ENCODE data around the gene MCF2. TPM values are rescaled to one million over a fixed set of nuclear protein-coding genes. Genes with fewer than 3 reads are reported as not detected.
A peak's percentile ranks its signal among the peaks of the same experiment; 100 is the strongest.

The MCF2 gene
- total RNA-seq, 1 experiment from 2014 or later, result 0.39 TPM

GRCh38 chrX:139692908-139693307 lies 15.1 kb downstream of the MCF2 start:
- WGBS (ENCODE audit: extremely low coverage, insufficient read length, low lambda C conversion rate), result no CpG with 5 or more reads among the region's 8 CpGs

More at GRCh38 chrX:139692908-139693307, 15.1 kb downstream of the MCF2 start:
- Histone ChIP-seq H3K9ac (ENCODE audit: extremely low read depth, insufficient read length, low read length) (no peak overlapping the region), H3K18ac (ENCODE audit: insufficient read length, low read depth, low read length) (no peak overlapping the region), H3K4me1 (ENCODE audit: insufficient read depth, low read length) (no peaks in the 10 kb centered on the region; the same call in 1 of the 2 replicates), H4K91ac (ENCODE audit: insufficient read length, low read depth, low read length) (no peak overlapping the region), H3K23me2 (ENCODE audit: insufficient read length, low read depth, low read length, poor library complexity, severe bottlenecking) (no peaks in the 10 kb centered on the region), H3T11ph (ENCODE audit: low read length) (no peak overlapping the region), H2BK5ac (ENCODE audit: insufficient read length, low read length) (no peak overlapping the region), H2BK15ac (ENCODE audit: low read depth, low read length) (no peak overlapping the region), H3K23ac (ENCODE audit: insufficient read length, low read depth, low read length) (no peak overlapping the region), H2BK120ac (ENCODE audit: low read depth, low read length, poor library complexity, severe bottlenecking) (no peak overlapping the region), H3K79me2 (ENCODE audit: insufficient read depth, low read length) (no peaks in the 10 kb centered on the region), H3K4me2 (ENCODE audit: insufficient read depth, insufficient read length, low read length) (no peak overlapping the region), H3K79me1 (ENCODE audit: insufficient read depth, low read depth, low read length, poor library complexity, severe bottlenecking) (no peaks in the 10 kb centered on the region), H2AFZ (ENCODE audit: low read length) (no peak overlapping the region), H3K56ac (ENCODE audit: insufficient read length, low read depth, low read length) (no peak overlapping the region), H3K14ac (ENCODE audit: insufficient read depth, low read length) (no peak overlapping the region), H3K4ac (ENCODE audit: low read depth, low read length) (no peak overlapping the region), H2BK20ac (ENCODE audit: low read depth, low read length, poor library complexity, severe bottlenecking) (no peak overlapping the region), H4K5ac (ENCODE audit: insufficient read length, low read depth, low read length) (no peak overlapping the region), H4K20me1 (ENCODE audit: control insufficient read depth, insufficient read depth, insufficient read length) (no peaks in the 10 kb centered on the region), H3K27me3 (ENCODE audit: insufficient read depth, low read length) (no peaks in the 10 kb centered on the region; the same call in 1 of the 2 replicates), H2BK12ac (ENCODE audit: insufficient read length, low read depth, low read length) (no peak overlapping the region), H3K9me3 (ENCODE audit: control insufficient read depth, low read depth, low read length) (no peaks in the 10 kb centered on the region), H4K8ac (replicated peaks; ENCODE audit: insufficient read length, low read depth, low read length) (no peak overlapping the region), H2AK5ac (ENCODE audit: insufficient read length, low read length) (no peak overlapping the region), H3K27ac (ENCODE audit: insufficient read length, low read depth, low read length) (no peak overlapping the region)
- Mint-ChIP-seq H3K27me3 (ENCODE audit: low read depth) (peaks cover 37% of the 10 kb centered on the region), H3K4me3 (peak overlapping the region; percentile 49 to 59; a peak in 3 of 5 replicates), H3K4me1 (peaks cover 7 to 13% of the 10 kb centered on the region in 2 experiments), H3K9me3 (peaks cover 0 to 34% of the 10 kb centered on the region in 2 experiments; a peak in 2 of 5 replicates), H3K27ac (peak overlapping the region in 1 of 3 experiments; percentile 6; a peak in 1 of 7 replicates), H3K36me3 (ENCODE audit: insufficient read depth in 1 of 3, low read depth in 3 of 3) (no peaks in the 10 kb centered on the region)
- DNase-seq, result peak; percentile 25
- TF ChIP-seq, protein P1, sequence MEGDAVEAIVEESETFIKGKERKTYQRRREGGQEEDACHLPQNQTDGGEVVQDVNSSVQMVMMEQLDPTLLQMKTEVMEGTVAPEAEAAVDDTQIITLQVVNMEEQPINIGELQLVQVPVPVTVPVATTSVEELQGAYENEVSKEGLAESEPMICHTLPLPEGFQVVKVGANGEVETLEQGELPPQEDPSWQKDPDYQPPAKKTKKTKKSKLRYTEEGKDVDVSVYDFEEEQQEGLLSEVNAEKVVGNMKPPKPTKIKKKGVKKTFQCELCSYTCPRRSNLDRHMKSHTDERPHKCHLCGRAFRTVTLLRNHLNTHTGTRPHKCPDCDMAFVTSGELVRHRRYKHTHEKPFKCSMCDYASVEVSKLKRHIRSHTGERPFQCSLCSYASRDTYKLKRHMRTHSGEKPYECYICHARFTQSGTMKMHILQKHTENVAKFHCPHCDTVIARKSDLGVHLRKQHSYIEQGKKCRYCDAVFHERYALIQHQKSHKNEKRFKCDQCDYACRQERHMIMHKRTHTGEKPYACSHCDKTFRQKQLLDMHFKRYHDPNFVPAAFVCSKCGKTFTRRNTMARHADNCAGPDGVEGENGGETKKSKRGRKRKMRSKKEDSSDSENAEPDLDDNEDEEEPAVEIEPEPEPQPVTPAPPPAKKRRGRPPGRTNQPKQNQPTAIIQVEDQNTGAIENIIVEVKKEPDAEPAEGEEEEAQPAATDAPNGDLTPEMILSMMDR (conservative IDR thresholded peaks at IDR 0.05), result no peak
